Thoracic aorta (tissue), 2 donors: Measurements from ENCODE around the gene SIX2. TPM values are rescaled to one million over a fixed set of nuclear protein-coding genes. Genes with fewer than 3 reads are reported as not detected.
A peak's percentile ranks its signal among the peaks of the same experiment; 100 is the strongest.

ENCODE experiments used
- ATAC-seq: fragments of 150-250 bp; one replicate; pipeline ENCODE4 v1.8.0; 2017; ENCODE audit warnings: low read depth; ENCODE audit not compliant: insufficient number of reproducible peaks, low FRiP score
- DNase-seq: peaks from one replicate; pipeline ENCODE4 v3.0.0-alpha.2; 2020; ENCODE audit warnings: low spot score
- H3K27ac ChIP-seq, 2 donors: fragments of 200-600 bp; sonication (generic); 1 replicate in 1 of 2; 2 replicates in 1 of 2; pipeline ENCODE4 v1.5.1; 2016; ENCODE audit warnings: mild to moderate bottlenecking in 2 of 2, moderate library complexity in 2 of 2
- H3K27me3 ChIP-seq: fragments of 200-600 bp; sonication (generic); replicated peaks from 2 replicates; pipeline ENCODE4 v1.6.0; 2016; ENCODE audit warnings: mild to moderate bottlenecking; ENCODE audit not compliant: insufficient read depth
- H3K36me3 ChIP-seq: fragments of 200-600 bp; sonication (generic); one replicate; pipeline ENCODE4 v1.5.1; 2016
- H3K4me1 ChIP-seq, 2 donors: fragments of 200-600 bp; sonication (generic); 1 replicate in 1 of 2; 2 replicates in 1 of 2; pipeline versions ENCODE4 v1.5.1 to v1.6.0; 2016; ENCODE audit warnings: low read depth in 2 of 2, mild to moderate bottlenecking in 1 of 2; ENCODE audit not compliant: control insufficient read depth in 1 of 2
- H3K4me3 ChIP-seq: fragments of 200-600 bp; sonication (generic); 2 replicates; pipeline ENCODE4 v1.5.1; 2016; ENCODE audit warnings: mild to moderate bottlenecking
- H3K9me3 ChIP-seq: fragments of 200-600 bp; sonication (generic); 2 replicates; pipeline ENCODE4 v1.5.1; 2016
- total RNA-seq, 2 donors: library from RNA; depleted of rRNA; stranded (reverse); fragments of >200 nt; gene quantifications; one replicate each; pipeline versions ENCODE4 v1.1.0 to v1.2.3, GENCODE V29; 2016
- TF ChIP-seq, protein P1 (sequence below): fragments of 200-600 bp; sonication (generic); IDR thresholded peaks from one replicate; pipeline ENCODE4 v1.5.1; 2019; ENCODE audit warnings: antibody characterized with exemption

Gene SIX2
- total RNA-seq, 2 donors from 2014 or later = 6.6 to 13.5 TPM

GRCh38 chr2:44957656-44958327, 51.5 kb downstream of the SIX2 start:
- H3K27ac ChIP-seq = no peak overlapping the region
- ATAC-seq (no peak), DNase-seq (no peak)
- peaks cover 11 to 20% of the 10 kb centered on the region in 2 donors for H3K4me1 ChIP-seq
- TF ChIP-seq, protein P1, sequence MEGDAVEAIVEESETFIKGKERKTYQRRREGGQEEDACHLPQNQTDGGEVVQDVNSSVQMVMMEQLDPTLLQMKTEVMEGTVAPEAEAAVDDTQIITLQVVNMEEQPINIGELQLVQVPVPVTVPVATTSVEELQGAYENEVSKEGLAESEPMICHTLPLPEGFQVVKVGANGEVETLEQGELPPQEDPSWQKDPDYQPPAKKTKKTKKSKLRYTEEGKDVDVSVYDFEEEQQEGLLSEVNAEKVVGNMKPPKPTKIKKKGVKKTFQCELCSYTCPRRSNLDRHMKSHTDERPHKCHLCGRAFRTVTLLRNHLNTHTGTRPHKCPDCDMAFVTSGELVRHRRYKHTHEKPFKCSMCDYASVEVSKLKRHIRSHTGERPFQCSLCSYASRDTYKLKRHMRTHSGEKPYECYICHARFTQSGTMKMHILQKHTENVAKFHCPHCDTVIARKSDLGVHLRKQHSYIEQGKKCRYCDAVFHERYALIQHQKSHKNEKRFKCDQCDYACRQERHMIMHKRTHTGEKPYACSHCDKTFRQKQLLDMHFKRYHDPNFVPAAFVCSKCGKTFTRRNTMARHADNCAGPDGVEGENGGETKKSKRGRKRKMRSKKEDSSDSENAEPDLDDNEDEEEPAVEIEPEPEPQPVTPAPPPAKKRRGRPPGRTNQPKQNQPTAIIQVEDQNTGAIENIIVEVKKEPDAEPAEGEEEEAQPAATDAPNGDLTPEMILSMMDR = no peak
- no peaks in the 10 kb centered on the region for H3K9me3 ChIP-seq
- peaks cover 7% of the 10 kb centered on the region for H3K27me3 ChIP-seq
- H3K36me3 ChIP-seq = no peaks in the 10 kb centered on the region
- no peak overlapping the region for H3K4me3 ChIP-seq

- peaks cover 12% of the 10 kb centered on the region for H3K27me3 ChIP-seq
- no peak for ATAC-seq
Measured at GRCh38 chr2:44956843-44957242, 52.4 kb downstream of the SIX2 start.

GRCh38 chr2:44955593-44956392, 53.5 kb downstream of the SIX2 start:
- no peaks in the 10 kb centered on the region for H3K9me3 ChIP-seq
- TF ChIP-seq, protein P1 = peak; percentile 84
- no peaks in the 10 kb centered on the region for H3K36me3 ChIP-seq
- H3K4me3 ChIP-seq = peak overlapping the region; percentile 54
- peaks cover 17 to 32% of the 10 kb centered on the region in 2 donors for H3K4me1 ChIP-seq
- H3K27me3 ChIP-seq = peaks cover 12% of the 10 kb centered on the region
- no peak for ATAC-seq
- no peak overlapping the region for H3K27ac ChIP-seq
- no peak for DNase-seq

More at GRCh38 chr2:44956843-44957242, 52.4 kb downstream of the SIX2 start:
- Histone ChIP-seq H3K27ac (no peak overlapping the region), H3K4me3 (no peak overlapping the region), H3K9me3 (no peaks in the 10 kb centered on the region), H3K36me3 (no peaks in the 10 kb centered on the region), H3K4me1 (peaks cover 17 to 29% of the 10 kb centered on the region in 2 donors)
- TF ChIP-seq, protein P1 = no peak
- no peak for DNase-seq

Other genes starting within 250 kb of the SIX2 start
- under 1 TPM in 1 of 2 donors, not detected in 1; 0.14 TPM for gene SIX3, start 67.8 kb downstream of the SIX2 start, total RNA-seq